H1 (cell line): ENCODE data around the gene PBX1. TPM values are rescaled to one million over a fixed set of nuclear protein-coding genes. Genes with fewer than 3 reads are reported as not detected.

Experiments used
- CTCF ChIA-PET: fragments of 300-600 bp; sonication (Branson Sonifier 250); formaldehyde crosslinking; loops from one replicate; lab custom pipeline; 2021; ENCODE audit not compliant: partially characterized antibody; lab: Charles Lee
- POLR2A ChIA-PET: fragments of 300-600 bp; sonication (Branson Sonifier 250); formaldehyde crosslinking; loops from one replicate; lab custom pipeline; 2021; ENCODE audit warnings: inconsistent platforms; ENCODE audit not compliant: partially characterized antibody; lab: Charles Lee
- DNase-seq, 2 experiments: peaks; one replicate each; pipeline versions ENCODE4 v3.0.0 to v3.0.0-alpha.2; 2010 to 2022; ENCODE audit warnings: low spot score in 2 of 2, low read depth in 1 of 2, mixed read lengths in 1 of 2
- FAIRE-seq: peaks from 2 replicates; lab custom pipeline; 2011; peaks lifted over from hg19 to GRCh38; lab: Jason Lieb, UNC
- H2AFZ ChIP-seq: 2 replicates; pipeline ENCODE4 v1.8.1; 2012; ENCODE audit warnings: low read length, inconsistent platforms
- H2AK5ac ChIP-seq: 2 replicates; pipeline ENCODE4 v1.6.1; 2013; ENCODE audit warnings: low read depth, low read length
- H2BK120ac ChIP-seq: replicated peaks from 2 replicates; pipeline ENCODE3; 2013; ENCODE audit warnings: low read depth, low read length, inconsistent platforms
- H2BK12ac ChIP-seq: 2 replicates; pipeline ENCODE4 v1.6.1; 2013; ENCODE audit warnings: low read depth, low read length
- H2BK15ac ChIP-seq: 2 replicates; pipeline ENCODE4 v1.6.1; 2013; ENCODE audit warnings: low read length
- H2BK20ac ChIP-seq: 2 replicates; pipeline ENCODE4 v1.6.1; 2013; ENCODE audit warnings: low read length
- H2BK5ac ChIP-seq: 2 replicates; pipeline ENCODE4 v1.6.1; 2013; ENCODE audit warnings: low read depth, low read length
- H3K14ac ChIP-seq: 2 replicates; pipeline ENCODE4 v1.6.1; 2013; ENCODE audit warnings: inconsistent platforms; ENCODE audit not compliant: insufficient read length
- H3K18ac ChIP-seq: 2 replicates; pipeline ENCODE4 v1.6.1; 2013; ENCODE audit warnings: low read length; ENCODE audit errors: extremely low read depth
- H3K23ac ChIP-seq: 2 replicates; pipeline ENCODE4 v1.6.1; 2013; ENCODE audit warnings: inconsistent platforms; ENCODE audit not compliant: insufficient read length
- H3K23me2 ChIP-seq: 2 replicates; pipeline ENCODE4 v1.6.1; 2013; ENCODE audit warnings: low read depth, low read length
- H3K27ac ChIP-seq: 2 replicates; pipeline ENCODE4 v1.6.1; 2011; ENCODE audit warnings: low read depth, low read length, inconsistent platforms
- H3K27me3 ChIP-seq, 4 experiments: replicated peaks in 1 of 4; 1 replicate in 1 of 4; 2 replicates in 3 of 4; pipeline versions ENCODE4 v1.6.1 to v1.8.1; 2011 to 2013; ENCODE audit warnings: low read length in 3 of 4, mild to moderate bottlenecking in 3 of 4, inconsistent platforms in 2 of 4, mixed read lengths in 2 of 4, moderate library complexity in 1 of 4; ENCODE audit not compliant: control insufficient read depth in 3 of 4, insufficient read depth in 3 of 4; ENCODE audit errors: extremely low read depth in 1 of 4
- H3K36me3 ChIP-seq, 4 experiments: 2 replicates each; pipeline versions ENCODE4 v1.6.1 to v1.8.1; 2011 to 2013; ENCODE audit warnings: mild to moderate bottlenecking in 4 of 4, low read length in 3 of 4, moderate library complexity in 2 of 4, control low read depth in 1 of 4, inconsistent platforms in 1 of 4; ENCODE audit not compliant: insufficient read depth in 4 of 4, control insufficient read depth in 2 of 4
- H3K4ac ChIP-seq: replicated peaks from 2 replicates; pipeline ENCODE3; 2013; ENCODE audit warnings: low read length, low read depth, mixed read lengths, inconsistent platforms; ENCODE audit not compliant: insufficient read length
- H3K4me1 ChIP-seq, 4 experiments: replicated peaks in 1 of 4; 1 replicate in 1 of 4; 2 replicates in 3 of 4; pipeline versions ENCODE4 v1.6.1 to v1.8.1; 2011 to 2013; ENCODE audit warnings: low read length in 3 of 4, inconsistent platforms in 2 of 4, mixed read lengths in 1 of 4; ENCODE audit not compliant: insufficient read depth in 4 of 4, control insufficient read depth in 3 of 4
- H3K4me2 ChIP-seq, 2 experiments: 2 replicates each; pipeline versions ENCODE4 v1.6.1 to v1.8.1; 2011 to 2013; ENCODE audit warnings: low read depth in 2 of 2, low read length in 2 of 2, control low read depth in 1 of 2, inconsistent platforms in 1 of 2, mild to moderate bottlenecking in 1 of 2; ENCODE audit not compliant: insufficient read depth in 1 of 2
- H3K4me3 ChIP-seq, 4 experiments: fragments of 200-600, 300-600 bp in 1 of 4; sonication (generic), shearing (Covaris generic), sonication (Bioruptor Twin) in 1 of 4; 2 replicates each; pipeline versions ENCODE4 v1.5.1 to v1.8.1; 2011 to 2016; ENCODE audit warnings: low read length in 4 of 4, low read depth in 3 of 4, control low read depth in 2 of 4, inconsistent platforms in 2 of 4, mild to moderate bottlenecking in 2 of 4, mixed read lengths in 1 of 4, moderate library complexity in 1 of 4; ENCODE audit not compliant: insufficient read depth in 2 of 4; ENCODE audit errors: extremely low read depth in 1 of 4
- H3K56ac ChIP-seq: replicated peaks from 2 replicates; pipeline ENCODE3; 2013; ENCODE audit warnings: low read depth, mild to moderate bottlenecking, mixed read lengths, low read length, inconsistent platforms; ENCODE audit not compliant: insufficient read length
- H3K79me1 ChIP-seq: 2 replicates; pipeline ENCODE4 v1.6.1; 2013; ENCODE audit warnings: low read depth, low read length, control low read depth
- H3K79me2 ChIP-seq, 2 experiments: 2 replicates each; pipeline versions ENCODE4 v1.6.1 to v1.8.1; 2012 to 2013; ENCODE audit warnings: low read length in 2 of 2, mild to moderate bottlenecking in 2 of 2, inconsistent platforms in 1 of 2; ENCODE audit not compliant: insufficient read depth in 2 of 2, control insufficient read depth in 1 of 2
- H3K9ac ChIP-seq, 4 experiments: replicated peaks in 1 of 4; 1 replicate in 1 of 4; 2 replicates in 3 of 4; pipeline versions ENCODE4 v1.6.1 to v1.8.1; 2011 to 2013; ENCODE audit warnings: low read depth in 3 of 4, low read length in 3 of 4, control low read depth in 2 of 4, mild to moderate bottlenecking in 2 of 4, moderate library complexity in 2 of 4, inconsistent platforms in 1 of 4; ENCODE audit errors: extremely low read depth in 1 of 4
- H3K9me3 ChIP-seq, 2 experiments: 2 replicates each; pipeline versions ENCODE4 v1.6.1 to v1.8.1; 2012 to 2013; ENCODE audit warnings: mild to moderate bottlenecking in 2 of 2, moderate library complexity in 2 of 2, control low read depth in 1 of 2, inconsistent platforms in 1 of 2, low read depth in 1 of 2, low read length in 1 of 2, mixed read lengths in 1 of 2; ENCODE audit not compliant: insufficient read depth in 2 of 2
- H4K20me1 ChIP-seq, 2 experiments: replicated peaks in 1 of 2; 2 replicates each; pipeline versions ENCODE3 to v1.8.1; 2011 to 2013; ENCODE audit warnings: inconsistent platforms in 2 of 2, low read length in 2 of 2, mild to moderate bottlenecking in 1 of 2; ENCODE audit not compliant: insufficient read depth in 2 of 2, control insufficient read depth in 1 of 2
- H4K5ac ChIP-seq: 2 replicates; pipeline ENCODE4 v1.6.1; 2013; ENCODE audit warnings: low read length, low read depth, mixed read lengths, inconsistent platforms; ENCODE audit not compliant: insufficient read length
- H4K8ac ChIP-seq: 2 replicates; pipeline ENCODE4 v1.8.0; 2013; ENCODE audit warnings: mild to moderate bottlenecking, moderate library complexity, low read length, inconsistent platforms; ENCODE audit not compliant: insufficient read depth; ENCODE audit errors: extremely low read depth
- H4K91ac ChIP-seq: replicated peaks from 2 replicates; pipeline ENCODE3; 2013; ENCODE audit warnings: low read length, mixed read lengths, inconsistent platforms; ENCODE audit not compliant: insufficient read length
- POLR2A ChIP-seq, 2 experiments: IDR thresholded peaks; 1 replicate in 1 of 2; 2 replicates in 1 of 2; pipeline ENCODE4 v1.6.1; 2011; ENCODE audit warnings: low read depth in 2 of 2, low read length in 2 of 2, mild to moderate bottlenecking in 2 of 2; ENCODE audit errors: control extremely low read depth in 1 of 2
- RAD21 ChIP-seq, 2 experiments: IDR thresholded peaks in 1 of 2; conservative IDR thresholded peaks in 1 of 2; 2 replicates each; pipeline ENCODE4 v1.6.1; 2011; ENCODE audit warnings: low read depth in 2 of 2, low read length in 2 of 2, improper control_type of control experiment in 1 of 2, inconsistent platforms in 1 of 2, mild to moderate bottlenecking in 1 of 2, moderate library complexity in 1 of 2
- WGBS, 2 experiments: shearing (Covaris generic) in 1 of 2; methylation state at CpG; one replicate each; pipeline versions ENCODE4 v1.1.6 to v1.1.7; 2013 to 2015; ENCODE audit warnings: low lambda C conversion rate in 2 of 2, mixed read lengths in 2 of 2, inconsistent platforms in 1 of 2, low coverage in 1 of 2, missing lambda C conversion rate in 1 of 2; ENCODE audit not compliant: insufficient replicate concordance in 2 of 2, insufficient coverage in 1 of 2, insufficient read length in 1 of 2; ENCODE audit errors: extremely low coverage in 1 of 2, missing lambda C conversion rate in 1 of 2; 5-methylcytosine and 5-hydroxymethylcytosine counted together
- polyA plus RNA-seq, 7 experiments: library from polyadenylated mRNA; depleted of rRNA in 3 of 7; stranded (reverse) in 5 of 7; unstranded in 2 of 7; fragments of >200 nt in 5 of 7; fragments of 200-250 nt in 2 of 7; gene quantifications; 1 replicate in 5 of 7; 2 replicates in 1 of 7; 4 replicates in 1 of 7; pipeline versions ENCODE4 v1.2.1 to v1.2.3, GENCODE V29; 2011 to 2013; ENCODE audit warnings: missing spikeins in 2 of 7, mixed read lengths in 2 of 7
- total RNA-seq: library from RNA; stranded (reverse); fragmentation: NEBNext Ultra II Directional; extraction: Animal tissue kit (Norgen Biotek cat#: 25700); gene quantifications from 2 replicates; pipeline ENCODE4 v1.2.1, GENCODE V29; 2021
- TF ChIP-seq, protein P1 (sequence below), 3 experiments: IDR thresholded peaks; 1 replicate in 2 of 3; 2 replicates in 1 of 3; pipeline versions ENCODE4 v1.5.1 to v1.6.1; 2011; ENCODE audit warnings: low read length in 3 of 3, mild to moderate bottlenecking in 3 of 3, inconsistent platforms in 2 of 3, low read depth in 1 of 3, moderate library complexity in 1 of 3; ENCODE audit not compliant: insufficient read depth in 1 of 3; ENCODE audit errors: control extremely low read depth in 1 of 3

PBX1 gene
- total and polyA plus RNA-seq, 2 of the 8 experiments (the other 6 are each of a cell fraction or from before 2014, with no cell fraction given) = 87.4 to 124 TPM

DNA sequence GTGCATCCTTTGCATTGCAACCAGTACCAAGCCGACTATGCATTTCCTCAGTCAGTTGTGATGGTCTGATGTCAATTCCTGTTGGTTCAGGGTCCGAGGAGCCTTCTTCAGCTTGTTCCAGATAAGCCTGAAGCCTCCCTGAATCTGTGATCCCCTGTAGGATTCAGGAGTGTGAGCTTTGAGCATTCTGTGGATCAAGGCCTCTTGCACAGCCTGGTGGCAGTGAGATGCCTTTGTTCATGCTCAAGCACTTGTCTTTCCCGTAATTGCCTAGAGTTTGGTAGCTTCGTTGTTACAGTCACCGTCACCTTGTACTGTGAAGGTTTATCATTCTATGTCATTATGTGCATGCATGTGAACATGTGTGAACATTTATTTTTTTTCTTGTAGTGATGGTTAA, 103.5 kb downstream of the PBX1 start:
- Histone ChIP-seq H3K9me3 (no peaks in the 10 kb centered on the region), H4K8ac (no peak overlapping the region), H3K9ac (no peak overlapping the region), H4K20me1 (peaks cover 18 to 21% of the 10 kb centered on the region in 2 experiments), H3K27me3 (no peaks in the 10 kb centered on the region), H3K23me2 (no peaks in the 10 kb centered on the region), H3K4me2 (no peak overlapping the region), H2BK12ac (no peak overlapping the region), H2BK15ac (no peak overlapping the region), H2AFZ (no peak overlapping the region), H3K14ac (no peak overlapping the region), H3K27ac (no peak overlapping the region), H2BK20ac (no peak overlapping the region), H3K4ac (no peak overlapping the region), H3K36me3 (no peaks in the 10 kb centered on the region), H3K4me3 (no peak overlapping the region), H2AK5ac (no peak overlapping the region), H3K23ac (no peak overlapping the region), H2BK5ac (no peak overlapping the region), H3K4me1 (peaks cover 6 to 19% (median 15%) of the 10 kb centered on the region in 4 experiments; a peak in 6 of 7 replicates), H2BK120ac (no peak overlapping the region), H3K79me1 (peaks cover 25% of the 10 kb centered on the region), H4K91ac (no peak overlapping the region), H3K79me2 (peaks cover 15 to 97% of the 10 kb centered on the region in 2 experiments), H3K18ac (no peak overlapping the region), H4K5ac (no peak overlapping the region), H3K56ac (no peak overlapping the region)
- FAIRE-seq (no peak), DNase-seq (no peak)
- CTCF ChIA-PET = interaction anchor here (0.6 to 1.3 kb wide), 13 partner anchors 13 to 749 kb away, joined by 3 to 6 read pairs (median 3); no protein-coding TSS in a partner anchor
- TF ChIP-seq RAD21 (IDR thresholded peaks at IDR 0.05 in 1 of 2, conservative IDR thresholded peaks at IDR 0.05 in 1 of 2; ENCODE audit: low read depth in 2 of 2, low read length in 2 of 2) = peak; percentile 28 to 61; a peak in 3 of 4 replicates
- no peak for TF ChIP-seq POLR2A (IDR thresholded peaks at IDR 0.05; ENCODE audit: control extremely low read depth in 1 of 2, low read depth in 2 of 2, low read length in 2 of 2)
- TF ChIP-seq, protein P1, sequence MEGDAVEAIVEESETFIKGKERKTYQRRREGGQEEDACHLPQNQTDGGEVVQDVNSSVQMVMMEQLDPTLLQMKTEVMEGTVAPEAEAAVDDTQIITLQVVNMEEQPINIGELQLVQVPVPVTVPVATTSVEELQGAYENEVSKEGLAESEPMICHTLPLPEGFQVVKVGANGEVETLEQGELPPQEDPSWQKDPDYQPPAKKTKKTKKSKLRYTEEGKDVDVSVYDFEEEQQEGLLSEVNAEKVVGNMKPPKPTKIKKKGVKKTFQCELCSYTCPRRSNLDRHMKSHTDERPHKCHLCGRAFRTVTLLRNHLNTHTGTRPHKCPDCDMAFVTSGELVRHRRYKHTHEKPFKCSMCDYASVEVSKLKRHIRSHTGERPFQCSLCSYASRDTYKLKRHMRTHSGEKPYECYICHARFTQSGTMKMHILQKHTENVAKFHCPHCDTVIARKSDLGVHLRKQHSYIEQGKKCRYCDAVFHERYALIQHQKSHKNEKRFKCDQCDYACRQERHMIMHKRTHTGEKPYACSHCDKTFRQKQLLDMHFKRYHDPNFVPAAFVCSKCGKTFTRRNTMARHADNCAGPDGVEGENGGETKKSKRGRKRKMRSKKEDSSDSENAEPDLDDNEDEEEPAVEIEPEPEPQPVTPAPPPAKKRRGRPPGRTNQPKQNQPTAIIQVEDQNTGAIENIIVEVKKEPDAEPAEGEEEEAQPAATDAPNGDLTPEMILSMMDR (IDR thresholded peaks at IDR 0.05; ENCODE audit: control extremely low read depth in 1 of 3, insufficient read depth in 1 of 3, low read depth in 1 of 3, low read length in 3 of 3) = peak in 2 of 3 experiments; percentile 22 to 44; a peak in 2 of 4 replicates
- POLR2A ChIA-PET = no interaction called here
- 83% methylated on average over 5 of the region's 5 CpGs; no CpG with 5 or more reads in 1 of the 2 experiments for WGBS, 2 experiments
